ENCODE measurements around the gene ZNF486.

DNA sequence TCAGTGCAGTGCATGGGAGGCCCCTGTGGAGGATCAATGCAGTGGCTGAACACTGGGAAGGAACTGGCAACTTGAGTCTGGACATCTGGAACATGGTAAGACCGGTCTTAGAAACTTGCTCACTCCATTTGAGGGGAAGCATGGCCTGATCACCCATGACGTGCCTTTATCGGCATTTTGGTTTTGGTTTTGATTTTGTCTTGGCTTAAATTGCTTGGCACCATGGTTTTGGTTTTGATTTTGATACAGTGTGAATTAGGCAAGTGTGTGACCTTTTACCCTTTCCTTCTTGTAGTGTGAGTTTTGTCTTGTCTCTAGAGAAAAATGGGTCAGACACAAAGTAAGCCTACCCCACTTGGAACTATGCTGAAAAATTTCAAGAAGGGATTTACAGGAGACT is 77.3 kb downstream of the ZNF486 start:
- TF ChIP-seq, protein P1, sequence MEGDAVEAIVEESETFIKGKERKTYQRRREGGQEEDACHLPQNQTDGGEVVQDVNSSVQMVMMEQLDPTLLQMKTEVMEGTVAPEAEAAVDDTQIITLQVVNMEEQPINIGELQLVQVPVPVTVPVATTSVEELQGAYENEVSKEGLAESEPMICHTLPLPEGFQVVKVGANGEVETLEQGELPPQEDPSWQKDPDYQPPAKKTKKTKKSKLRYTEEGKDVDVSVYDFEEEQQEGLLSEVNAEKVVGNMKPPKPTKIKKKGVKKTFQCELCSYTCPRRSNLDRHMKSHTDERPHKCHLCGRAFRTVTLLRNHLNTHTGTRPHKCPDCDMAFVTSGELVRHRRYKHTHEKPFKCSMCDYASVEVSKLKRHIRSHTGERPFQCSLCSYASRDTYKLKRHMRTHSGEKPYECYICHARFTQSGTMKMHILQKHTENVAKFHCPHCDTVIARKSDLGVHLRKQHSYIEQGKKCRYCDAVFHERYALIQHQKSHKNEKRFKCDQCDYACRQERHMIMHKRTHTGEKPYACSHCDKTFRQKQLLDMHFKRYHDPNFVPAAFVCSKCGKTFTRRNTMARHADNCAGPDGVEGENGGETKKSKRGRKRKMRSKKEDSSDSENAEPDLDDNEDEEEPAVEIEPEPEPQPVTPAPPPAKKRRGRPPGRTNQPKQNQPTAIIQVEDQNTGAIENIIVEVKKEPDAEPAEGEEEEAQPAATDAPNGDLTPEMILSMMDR (IDR thresholded peaks at IDR 0.05; ENCODE audit: low read depth, low read length, poor library complexity, severe bottlenecking): no peak
- TF ChIP-seq EZH2phosphoT487 (IDR thresholded peaks at IDR 0.05; ENCODE audit: borderline replicate concordance, low read length): no peak
